ENCODE data around the gene ALK.

DNA sequence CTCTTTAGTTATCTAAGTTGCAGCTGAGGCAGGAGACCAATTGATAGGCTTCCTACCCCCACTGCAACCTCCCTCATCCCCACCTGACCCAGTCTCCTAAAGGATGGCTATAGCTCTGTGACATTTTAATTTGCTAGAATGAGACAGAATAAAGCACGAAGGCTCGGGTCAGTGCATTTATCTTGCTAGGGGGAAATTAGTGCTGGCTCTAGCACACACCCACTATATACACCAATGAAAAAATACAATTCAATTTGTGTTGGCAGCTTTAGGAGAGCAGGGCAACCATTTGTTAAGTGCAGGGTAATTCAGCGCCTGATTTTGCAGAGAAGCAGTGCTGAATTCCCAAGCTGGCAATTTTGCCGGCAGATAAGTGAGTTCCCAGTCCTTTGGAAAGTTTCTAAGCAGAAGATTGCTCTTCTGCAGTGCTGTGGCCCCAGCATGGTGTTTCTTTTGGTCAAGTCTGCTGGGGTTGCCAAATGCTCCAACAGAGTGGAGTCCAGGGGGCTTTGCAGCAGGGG lies 346.0 kb downstream of the ALK start:
- TF ChIP-seq, protein P1, sequence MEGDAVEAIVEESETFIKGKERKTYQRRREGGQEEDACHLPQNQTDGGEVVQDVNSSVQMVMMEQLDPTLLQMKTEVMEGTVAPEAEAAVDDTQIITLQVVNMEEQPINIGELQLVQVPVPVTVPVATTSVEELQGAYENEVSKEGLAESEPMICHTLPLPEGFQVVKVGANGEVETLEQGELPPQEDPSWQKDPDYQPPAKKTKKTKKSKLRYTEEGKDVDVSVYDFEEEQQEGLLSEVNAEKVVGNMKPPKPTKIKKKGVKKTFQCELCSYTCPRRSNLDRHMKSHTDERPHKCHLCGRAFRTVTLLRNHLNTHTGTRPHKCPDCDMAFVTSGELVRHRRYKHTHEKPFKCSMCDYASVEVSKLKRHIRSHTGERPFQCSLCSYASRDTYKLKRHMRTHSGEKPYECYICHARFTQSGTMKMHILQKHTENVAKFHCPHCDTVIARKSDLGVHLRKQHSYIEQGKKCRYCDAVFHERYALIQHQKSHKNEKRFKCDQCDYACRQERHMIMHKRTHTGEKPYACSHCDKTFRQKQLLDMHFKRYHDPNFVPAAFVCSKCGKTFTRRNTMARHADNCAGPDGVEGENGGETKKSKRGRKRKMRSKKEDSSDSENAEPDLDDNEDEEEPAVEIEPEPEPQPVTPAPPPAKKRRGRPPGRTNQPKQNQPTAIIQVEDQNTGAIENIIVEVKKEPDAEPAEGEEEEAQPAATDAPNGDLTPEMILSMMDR (IDR thresholded peaks at IDR 0.05), result no peak
- no peak for TF ChIP-seq POLR2A (IDR thresholded peaks at IDR 0.05)
